IMR-90 (cell line): ENCODE data around the gene MMEL1. TPM values are rescaled to one million over a fixed set of nuclear protein-coding genes. Genes with fewer than 3 reads are reported as not detected.

Source experiments
- ATAC-seq: fragments of 200-7000 bp; cut with Tn5 transposase; 2 replicates; pipeline ENCODE4 v1.9.1; 2020; ENCODE audit warnings: low read depth, mild to moderate bottlenecking, moderate library complexity
- BruUV-seq: library from RNA; stranded (reverse); fragments of 400-500 nt; replicated peaks from 2 replicates; lab custom pipeline; 2021; lab: Mats Ljungman, UMichigan
- CTCF ChIA-PET: fragments of 300-600 bp; formaldehyde crosslinking; extraction: SDS; loops from one replicate; lab custom pipeline; 2021; ENCODE audit warnings: antibody characterized with exemption; lab: Yijun Ruan, JAX
- POLR2A ChIA-PET: fragments of 300-600 bp; sonication (Branson Sonifier 250); formaldehyde crosslinking; loops from one replicate; lab custom pipeline; 2022; ENCODE audit warnings: antibody characterized with exemption; ENCODE audit not compliant: unreplicated experiment; lab: Charles Lee
- DNase-seq: peaks from one replicate; pipeline ENCODE4 v3.0.0; 2013
- H2AFZ ChIP-seq: replicated peaks from 2 replicates; pipeline ENCODE3; 2013; ENCODE audit warnings: low read length, mild to moderate bottlenecking; ENCODE audit not compliant: poor library complexity
- H2AK5ac ChIP-seq: 2 replicates; pipeline ENCODE4 v1.6.1; 2013; ENCODE audit warnings: low read depth, low read length, inconsistent platforms
- H2AK9ac ChIP-seq: replicated peaks from 2 replicates; pipeline ENCODE3; 2013; ENCODE audit warnings: mild to moderate bottlenecking, low read depth, low read length, moderate library complexity; ENCODE audit not compliant: poor library complexity
- H2BK120ac ChIP-seq: 2 replicates; pipeline ENCODE4 v1.6.1; 2013; ENCODE audit warnings: low read depth, low read length, inconsistent platforms
- H2BK15ac ChIP-seq: 3 replicates; pipeline ENCODE4 v1.6.1; 2013; ENCODE audit warnings: low read depth, low read length, inconsistent platforms
- H2BK20ac ChIP-seq: 2 replicates; pipeline ENCODE4 v1.6.1; 2013; ENCODE audit warnings: low read depth, mild to moderate bottlenecking, inconsistent platforms, low read length, moderate library complexity
- H2BK5ac ChIP-seq: 2 replicates; pipeline ENCODE4 v1.6.1; 2013; ENCODE audit warnings: mild to moderate bottlenecking, low read depth, low read length, inconsistent platforms; ENCODE audit not compliant: poor library complexity, severe bottlenecking
- H3K14ac ChIP-seq: replicated peaks from 2 replicates; pipeline ENCODE4 v1.6.1; 2013; ENCODE audit warnings: low read depth, low read length, inconsistent platforms
- H3K18ac ChIP-seq: 2 replicates; pipeline ENCODE4 v1.6.1; 2013; ENCODE audit warnings: low read depth, low read length, control low read depth
- H3K23ac ChIP-seq: 2 replicates; pipeline ENCODE4 v1.6.1; 2013; ENCODE audit warnings: low read depth, low read length, inconsistent platforms
- H3K27ac ChIP-seq: 2 replicates; pipeline ENCODE4 v1.5.1; 2013; ENCODE audit warnings: mild to moderate bottlenecking, control low read depth, low read length; ENCODE audit not compliant: insufficient read depth
- H3K27me3 ChIP-seq: 2 replicates; pipeline ENCODE4 v1.6.1; 2013; ENCODE audit warnings: low read length; ENCODE audit not compliant: control insufficient read depth, insufficient read depth
- H3K36me3 ChIP-seq: 2 replicates; pipeline ENCODE4 v1.6.1; 2013; ENCODE audit warnings: low read length, mixed read lengths; ENCODE audit not compliant: control insufficient read depth, insufficient read depth
- H3K4ac ChIP-seq: 2 replicates; pipeline ENCODE4 v1.6.1; 2013; ENCODE audit warnings: low read depth, low read length, inconsistent platforms
- H3K4me1 ChIP-seq: 2 replicates; pipeline ENCODE4 v1.6.1; 2013; ENCODE audit warnings: low read length, mixed read lengths; ENCODE audit not compliant: control insufficient read depth, insufficient read depth
- H3K4me2 ChIP-seq: 2 replicates; pipeline ENCODE4 v1.6.1; 2013; ENCODE audit warnings: low read depth, mild to moderate bottlenecking, control low read depth, low read length, moderate library complexity
- H3K4me3 ChIP-seq: 2 replicates; pipeline ENCODE4 v1.5.1; 2013; ENCODE audit warnings: low read depth, mild to moderate bottlenecking, control low read depth, low read length, moderate library complexity; ENCODE audit not compliant: insufficient read depth
- H3K56ac ChIP-seq: 2 replicates; pipeline ENCODE4 v1.6.1; 2013; ENCODE audit warnings: low read length, inconsistent platforms; ENCODE audit not compliant: insufficient read depth; ENCODE audit errors: extremely low read depth
- H3K79me1 ChIP-seq, 2 experiments: 2 replicates each; pipeline ENCODE4 v1.6.1; 2013; ENCODE audit warnings: low read length in 2 of 2, inconsistent platforms in 1 of 2, low read depth in 1 of 2
- H3K9ac ChIP-seq: 2 replicates; pipeline ENCODE4 v1.6.1; 2013; ENCODE audit warnings: low read depth, low read length, control low read depth
- H3K9me1 ChIP-seq: 2 replicates; pipeline ENCODE4 v1.6.1; 2013; ENCODE audit warnings: low read length, inconsistent platforms; ENCODE audit not compliant: insufficient read depth
- H3K9me3 ChIP-seq: 2 replicates; pipeline ENCODE4 v1.6.1; 2013; ENCODE audit warnings: low read length; ENCODE audit not compliant: control insufficient read depth, insufficient read depth
- H4K20me1 ChIP-seq: 2 replicates; pipeline ENCODE4 v1.6.1; 2013; ENCODE audit warnings: low read length, inconsistent platforms; ENCODE audit not compliant: insufficient read depth
- H4K5ac ChIP-seq: 2 replicates; pipeline ENCODE4 v1.6.1; 2013; ENCODE audit warnings: mild to moderate bottlenecking, low read depth, low read length, control low read depth
- H4K8ac ChIP-seq, 2 experiments: 2 replicates each; pipeline ENCODE4 v1.6.1; 2013; ENCODE audit warnings: low read depth in 2 of 2, low read length in 2 of 2, control low read depth in 1 of 2, inconsistent platforms in 1 of 2
- H4K91ac ChIP-seq: 2 replicates; pipeline ENCODE4 v1.6.1; 2013; ENCODE audit warnings: low read depth, low read length, inconsistent platforms; ENCODE audit not compliant: insufficient read depth
- CEBPB ChIP-seq: IDR thresholded peaks from 2 replicates; pipeline ENCODE4 v1.6.1; 2012; ENCODE audit warnings: low read depth, low read length, improper control_type of control experiment
- FOS ChIP-seq: fragments of 150-350 bp; IDR thresholded peaks from 2 replicates; pipeline ENCODE4 v1.6.1; 2016; ENCODE audit warnings: low read depth, low read length
- MAFK ChIP-seq: IDR thresholded peaks from 2 replicates; pipeline ENCODE4 v1.6.1; 2012; ENCODE audit warnings: low read depth, low read length, improper control_type of control experiment
- MAZ ChIP-seq: IDR thresholded peaks from 2 replicates; pipeline ENCODE4 v1.6.1; 2012; ENCODE audit warnings: low read depth, mild to moderate bottlenecking, low read length, improper control_type of control experiment, moderate library complexity, borderline replicate concordance
- MXI1 ChIP-seq: IDR thresholded peaks from 2 replicates; pipeline ENCODE4 v1.6.1; 2012; ENCODE audit warnings: low read depth, mild to moderate bottlenecking, low read length, moderate library complexity, borderline replicate concordance
- POLR2A ChIP-seq: IDR thresholded peaks from 2 replicates; pipeline ENCODE4 v1.6.1; 2012; ENCODE audit warnings: mild to moderate bottlenecking, low read depth, low read length
- RFX5 ChIP-seq: IDR thresholded peaks from 2 replicates; pipeline ENCODE4 v1.8.0; 2012; ENCODE audit warnings: low read depth, mild to moderate bottlenecking, low read length, moderate library complexity
- SMC3 ChIP-seq: fragments of 150-350 bp; IDR thresholded peaks from 2 replicates; pipeline ENCODE4 v1.6.1; 2016; ENCODE audit warnings: low read depth, mild to moderate bottlenecking, antibody characterized with exemption, low read length, moderate library complexity
- WGBS, 2 experiments: methylation state at CpG; one replicate each; pipeline versions ENCODE4 v1.1.5 to v1.1.7; 2013; ENCODE audit warnings: missing lambda C conversion rate in 2 of 2; ENCODE audit not compliant: insufficient read length in 1 of 2; ENCODE audit errors: extremely low coverage in 2 of 2; 5-methylcytosine and 5-hydroxymethylcytosine counted together
- dilution Hi-C: fragments of 300-500 bp; cut with HindIII; formaldehyde crosslinking; loops from one replicate; pipeline ENCODE4 v1.14.3; 2018; ENCODE audit warnings: low sequenced_read_pairs; ENCODE audit not compliant: unreplicated experiment
- in situ Hi-C: fragments of 300-500 bp; cut with MboI; formaldehyde crosslinking; loops from 3 replicates; pipeline ENCODE4 v1.14.3; 2019; ENCODE audit warnings: low sequenced_read_pairs, inconsistent platforms, mixed read lengths
- intact Hi-C: fragments of 100-400 bp; cut with micrococcal nuclease; formaldehyde crosslinking; loops from 2 replicates; pipeline ENCODE4 v1.10.0; 2022
- polyA plus RNA-seq, 3 experiments: library from polyadenylated mRNA; depleted of rRNA; stranded (reverse); fragments of >200 nt; gene quantifications; 2 replicates each; pipeline ENCODE4 v1.2.3, GENCODE V29; 2012; ENCODE audit warnings: low replicate concordance in 1 of 3
- total RNA-seq: library from RNA; depleted of rRNA; stranded (reverse); fragments of >200 nt; gene quantifications from 2 replicates; pipeline ENCODE4 v1.2.3, GENCODE V29; 2012
- TF ChIP-seq, protein P1 (sequence below): fragments of 150-350 bp; IDR thresholded peaks from 2 replicates; pipeline ENCODE4 v1.6.1; 2017; ENCODE audit warnings: mild to moderate bottlenecking, antibody characterized with exemption, low read length, low read depth
- TF ChIP-seq, protein P2 (sequence below): fragments of 150-350 bp; IDR thresholded peaks from 2 replicates; pipeline ENCODE4 v1.6.1; 2016; ENCODE audit warnings: low read depth, mild to moderate bottlenecking, low read length, moderate library complexity, borderline replicate concordance
- TF ChIP-seq, protein P3 (sequence below): conservative IDR thresholded peaks from 2 replicates; pipeline ENCODE4 v1.5.1; 2012; ENCODE audit warnings: mild to moderate bottlenecking, low read depth, low read length, improper control_type of control experiment

Gene MMEL1
- total and polyA plus RNA-seq, 2 of the 4 experiments (the other 2 are of a cell fraction): under 0.01 to 0.12 TPM

DNA sequence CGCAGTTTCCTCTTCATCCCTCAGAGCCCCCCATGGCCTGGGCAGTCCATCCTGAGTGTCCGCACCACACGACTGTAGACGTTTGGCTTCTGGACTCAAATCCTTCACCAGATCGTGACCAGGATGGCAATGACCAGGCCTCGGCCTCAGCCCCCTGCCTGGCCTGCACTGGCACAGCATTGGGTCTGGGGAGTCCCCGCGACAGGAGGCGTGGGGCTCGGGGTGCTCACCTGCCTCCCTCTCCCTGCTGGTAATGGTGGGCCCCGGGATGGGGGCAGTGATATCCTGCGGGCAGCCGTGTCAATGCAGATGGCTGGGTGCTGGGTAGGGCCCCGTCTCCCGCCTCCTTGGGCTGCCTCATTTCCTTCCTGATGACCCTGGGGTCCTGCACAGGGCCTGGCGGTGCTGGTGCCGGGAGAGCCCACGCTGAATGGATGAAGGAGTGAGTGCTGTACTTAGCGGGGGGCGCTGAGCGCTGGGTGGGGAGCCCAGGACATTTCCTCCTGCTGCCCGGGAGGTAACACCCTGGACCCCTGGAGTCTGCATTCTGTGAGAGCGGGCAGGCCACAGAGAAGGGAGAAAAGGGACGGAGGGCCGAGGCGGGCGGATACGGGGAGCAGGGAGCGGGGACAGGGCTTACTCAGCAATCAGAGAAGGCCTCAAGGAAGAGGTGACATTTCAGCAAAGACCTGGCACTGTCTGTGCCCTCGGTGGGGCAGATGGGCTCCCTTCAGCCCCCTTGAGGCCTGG, 78.8 kb downstream of the MMEL1 start:
- dilution Hi-C loops (no loop called here), in situ Hi-C loops (no loop called here), intact Hi-C loops (loop anchor here (2.0 kb wide), 1 partner anchor 871 kb away; no protein-coding TSS in a partner anchor)
- ChIA-PET CTCF (no interaction called here), POLR2A (no interaction called here)
- Histone ChIP-seq H4K8ac (no peak overlapping the region), H3K79me1 (no peaks in the 10 kb centered on the region), H3K56ac (no peak overlapping the region), H3K9me3 (no peaks in the 10 kb centered on the region), H3K9me1 (no peaks in the 10 kb centered on the region), H2AFZ (no peak overlapping the region), H3K4me1 (no peaks in the 10 kb centered on the region; the same call in 1 of the 2 replicates), H3K4me3 (no peak overlapping the region), H3K4ac (no peak overlapping the region), H2AK5ac (no peak overlapping the region), H2BK15ac (no peak overlapping the region), H2BK5ac (no peak overlapping the region), H3K4me2 (no peak overlapping the region), H3K27ac (no peak overlapping the region), H2AK9ac (peak overlapping the region; percentile 24), H3K18ac (no peak overlapping the region), H3K36me3 (no peaks in the 10 kb centered on the region), H3K23ac (no peak overlapping the region), H3K14ac (no peak overlapping the region), H2BK120ac (no peak overlapping the region), H3K27me3 (no peaks in the 10 kb centered on the region; the same call in 1 of the 2 replicates), H4K91ac (no peak overlapping the region), H4K20me1 (no peaks in the 10 kb centered on the region), H2BK20ac (no peak overlapping the region), H4K5ac (no peak overlapping the region), H3K9ac (no peak overlapping the region)
- DNase-seq (no peak), ATAC-seq (no peak)
- TF ChIP-seq, protein P1, sequence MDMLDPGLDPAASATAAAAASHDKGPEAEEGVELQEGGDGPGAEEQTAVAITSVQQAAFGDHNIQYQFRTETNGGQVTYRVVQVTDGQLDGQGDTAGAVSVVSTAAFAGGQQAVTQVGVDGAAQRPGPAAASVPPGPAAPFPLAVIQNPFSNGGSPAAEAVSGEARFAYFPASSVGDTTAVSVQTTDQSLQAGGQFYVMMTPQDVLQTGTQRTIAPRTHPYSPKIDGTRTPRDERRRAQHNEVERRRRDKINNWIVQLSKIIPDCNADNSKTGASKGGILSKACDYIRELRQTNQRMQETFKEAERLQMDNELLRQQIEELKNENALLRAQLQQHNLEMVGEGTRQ: no peak
- TF ChIP-seq CEBPB (no peak), MAFK (no peak), SMC3 (no peak), MXI1 (no peak), FOS (no peak), MAZ (no peak), POLR2A (no peak), RFX5 (no peak)
- TF ChIP-seq, protein P2, sequence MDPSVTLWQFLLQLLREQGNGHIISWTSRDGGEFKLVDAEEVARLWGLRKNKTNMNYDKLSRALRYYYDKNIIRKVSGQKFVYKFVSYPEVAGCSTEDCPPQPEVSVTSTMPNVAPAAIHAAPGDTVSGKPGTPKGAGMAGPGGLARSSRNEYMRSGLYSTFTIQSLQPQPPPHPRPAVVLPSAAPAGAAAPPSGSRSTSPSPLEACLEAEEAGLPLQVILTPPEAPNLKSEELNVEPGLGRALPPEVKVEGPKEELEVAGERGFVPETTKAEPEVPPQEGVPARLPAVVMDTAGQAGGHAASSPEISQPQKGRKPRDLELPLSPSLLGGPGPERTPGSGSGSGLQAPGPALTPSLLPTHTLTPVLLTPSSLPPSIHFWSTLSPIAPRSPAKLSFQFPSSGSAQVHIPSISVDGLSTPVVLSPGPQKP: no peak
- TF ChIP-seq, protein P3, sequence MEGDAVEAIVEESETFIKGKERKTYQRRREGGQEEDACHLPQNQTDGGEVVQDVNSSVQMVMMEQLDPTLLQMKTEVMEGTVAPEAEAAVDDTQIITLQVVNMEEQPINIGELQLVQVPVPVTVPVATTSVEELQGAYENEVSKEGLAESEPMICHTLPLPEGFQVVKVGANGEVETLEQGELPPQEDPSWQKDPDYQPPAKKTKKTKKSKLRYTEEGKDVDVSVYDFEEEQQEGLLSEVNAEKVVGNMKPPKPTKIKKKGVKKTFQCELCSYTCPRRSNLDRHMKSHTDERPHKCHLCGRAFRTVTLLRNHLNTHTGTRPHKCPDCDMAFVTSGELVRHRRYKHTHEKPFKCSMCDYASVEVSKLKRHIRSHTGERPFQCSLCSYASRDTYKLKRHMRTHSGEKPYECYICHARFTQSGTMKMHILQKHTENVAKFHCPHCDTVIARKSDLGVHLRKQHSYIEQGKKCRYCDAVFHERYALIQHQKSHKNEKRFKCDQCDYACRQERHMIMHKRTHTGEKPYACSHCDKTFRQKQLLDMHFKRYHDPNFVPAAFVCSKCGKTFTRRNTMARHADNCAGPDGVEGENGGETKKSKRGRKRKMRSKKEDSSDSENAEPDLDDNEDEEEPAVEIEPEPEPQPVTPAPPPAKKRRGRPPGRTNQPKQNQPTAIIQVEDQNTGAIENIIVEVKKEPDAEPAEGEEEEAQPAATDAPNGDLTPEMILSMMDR: no peak
- 75% methylated on average over 17 of the region's 30 CpGs; no CpG with 5 or more reads in 1 of the 2 experiments for WGBS, 2 experiments
- no TSS peak for BruUV-seq
